NCI-H187 (cell line): Measurements from ENCODE around the gene PDCD1.

Source experiments
- DNase-seq, 2 experiments: peaks; one replicate each; lab custom pipeline; 2025; lab: John Stamatoyannopoulos, UW

PDCD1 gene

GRCh38 chr2:241865416-241865956 lies 6.8 kb upstream of the PDCD1 start:
- DNase-seq: no peak

- DNase-seq: no peak
Measured at GRCh38 chr2:241864850-241865213, 6.1 kb upstream of the PDCD1 start.

GRCh38 chr2:241864168-241864849 lies 5.6 kb upstream of the PDCD1 start:
- no peak for DNase-seq

- no peak for DNase-seq
Measured at GRCh38 chr2:241863536-241863954, 4.9 kb upstream of the PDCD1 start.

- DNase-seq: no peak
Measured at GRCh38 chr2:241862775-241863535, 4.3 kb upstream of the PDCD1 start.

DNA sequence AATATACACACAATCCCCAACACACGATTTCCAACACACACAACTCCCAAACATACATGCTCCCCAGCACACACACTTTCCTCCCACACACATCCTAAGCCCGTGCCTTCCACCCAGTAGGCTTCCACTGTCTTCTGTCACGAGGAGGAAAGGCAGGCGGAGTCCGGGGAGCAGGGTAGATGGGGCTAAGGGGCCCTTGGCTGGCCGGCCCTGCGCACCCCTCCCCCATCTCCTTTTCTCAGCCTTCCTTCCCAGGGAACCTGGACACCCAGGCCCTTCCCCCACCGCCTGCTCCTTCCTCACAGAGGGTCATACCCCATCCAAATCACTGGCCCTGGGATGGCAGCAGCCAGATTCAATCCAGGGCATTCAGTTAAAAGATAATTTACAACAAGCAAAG lies 3.4 kb upstream of the PDCD1 start:
- no peak for DNase-seq

DNA sequence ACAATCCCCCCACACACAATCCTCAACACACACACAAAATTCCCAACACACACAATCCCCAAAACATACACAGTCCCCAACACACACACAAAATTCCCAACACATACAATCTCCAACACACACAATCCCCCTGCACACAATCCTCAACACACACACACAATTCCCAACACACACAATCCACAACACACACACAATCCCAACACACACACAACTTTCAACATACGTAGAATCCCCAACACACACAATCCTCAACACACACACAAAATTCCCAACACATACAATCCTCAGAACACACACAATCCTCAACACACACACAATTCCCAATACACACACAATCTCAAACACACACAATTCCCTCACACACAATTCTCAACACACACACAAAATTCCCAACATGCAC lies 2.6 kb upstream of the PDCD1 start:
- no peak for DNase-seq

DNA sequence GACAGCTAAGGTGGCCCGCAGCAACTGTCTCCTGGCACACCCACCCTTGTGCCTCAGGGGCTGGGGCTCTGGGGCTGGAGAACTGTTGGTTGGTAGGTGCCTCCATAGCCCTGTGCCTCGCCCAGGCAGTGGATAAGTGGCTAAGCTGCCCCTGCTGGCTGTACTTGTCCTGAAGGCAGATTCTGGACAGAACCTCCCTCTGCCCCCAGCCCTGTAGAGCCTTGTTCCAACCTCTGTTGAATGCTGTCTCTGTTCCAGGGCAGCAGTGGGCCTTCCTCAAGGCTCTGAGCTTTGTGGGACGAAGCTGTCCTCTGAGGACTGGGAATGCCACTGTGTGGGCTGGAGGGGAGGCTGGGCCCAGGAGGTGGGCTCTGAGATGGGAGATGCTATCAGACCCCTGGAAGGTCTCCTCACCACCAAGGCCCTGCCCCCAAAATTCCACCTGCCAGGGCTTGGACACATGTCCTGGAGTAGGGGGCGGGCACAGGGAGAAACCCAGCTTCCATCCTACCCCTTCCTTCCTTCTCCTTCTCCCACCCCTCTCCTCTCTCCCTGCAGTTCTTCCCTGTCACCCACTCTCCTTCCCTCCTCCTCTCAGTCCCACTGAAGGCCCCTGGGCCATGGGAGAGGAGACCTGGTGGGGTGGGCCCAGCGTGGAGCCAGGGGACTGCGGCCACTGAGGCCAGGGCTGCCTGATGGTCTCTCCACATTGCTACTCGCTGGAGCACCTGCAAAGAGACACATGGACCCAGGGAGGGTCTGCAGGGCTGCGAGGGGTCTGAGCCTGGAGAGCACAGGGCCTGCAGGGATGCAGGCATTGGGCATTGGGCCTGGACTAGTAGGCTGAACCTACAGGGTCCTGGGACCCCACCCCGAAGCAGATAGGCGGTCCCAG lies 1.7 kb upstream of the PDCD1 start:
- no peak for DNase-seq

- DNase-seq: no peak
Measured at GRCh38 chr2:241859436-241860183, 916 bp upstream of the PDCD1 start.

DNA sequence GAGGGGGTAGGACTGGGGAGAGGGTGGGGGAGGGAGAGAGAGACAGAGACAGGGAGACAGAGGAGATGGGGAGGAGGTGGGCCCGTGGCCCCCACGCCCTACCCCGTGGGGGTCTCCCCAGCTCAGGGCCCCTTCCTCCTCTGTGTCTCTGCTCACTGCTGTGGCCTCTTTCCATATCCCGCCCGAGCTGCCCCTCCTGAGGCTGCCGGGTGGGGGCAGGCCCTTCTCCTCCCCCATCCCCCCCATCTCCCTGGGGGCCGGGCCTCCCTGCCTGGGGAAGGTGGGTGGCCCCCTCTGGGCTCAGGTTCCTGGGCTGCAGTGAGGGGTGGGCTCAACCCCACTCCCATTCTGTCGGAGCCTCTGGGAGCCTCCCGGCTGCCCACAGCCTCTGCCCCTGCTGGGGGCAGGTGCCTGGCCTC lies 332 bp upstream of the PDCD1 start:
- DNase-seq: no peak

DNA sequence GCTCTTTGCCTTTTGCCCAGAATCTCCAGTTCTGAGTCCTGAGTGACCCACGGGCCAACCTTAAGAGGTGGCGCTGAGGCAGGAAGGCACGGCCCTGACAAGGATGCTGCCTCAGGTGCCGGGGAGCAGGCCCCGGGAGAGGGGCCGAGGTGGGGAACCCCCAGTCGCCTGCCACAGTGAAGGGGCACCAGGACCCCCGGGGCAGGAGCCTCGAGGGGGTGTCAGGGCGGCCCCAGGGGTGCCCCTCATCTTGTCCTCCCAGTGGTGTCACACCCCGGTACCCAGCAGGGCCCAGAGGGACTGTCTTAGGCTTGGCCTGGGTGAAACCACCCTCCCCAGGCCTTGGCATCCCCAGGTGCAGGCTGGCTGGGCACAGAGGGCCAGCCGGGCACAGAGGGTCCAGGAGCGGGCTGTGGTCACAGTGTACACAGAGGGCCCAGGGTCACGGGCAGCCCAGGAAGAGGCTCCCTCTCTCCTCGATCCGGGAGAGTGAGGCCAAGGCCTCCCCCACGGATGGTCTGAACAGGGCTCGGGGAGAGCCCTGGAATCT lies 1.0 kb downstream of the PDCD1 start:
- no peak for DNase-seq

- no peak for DNase-seq
Measured at GRCh38 chr2:241857041-241857541, 1.6 kb downstream of the PDCD1 start.

DNA sequence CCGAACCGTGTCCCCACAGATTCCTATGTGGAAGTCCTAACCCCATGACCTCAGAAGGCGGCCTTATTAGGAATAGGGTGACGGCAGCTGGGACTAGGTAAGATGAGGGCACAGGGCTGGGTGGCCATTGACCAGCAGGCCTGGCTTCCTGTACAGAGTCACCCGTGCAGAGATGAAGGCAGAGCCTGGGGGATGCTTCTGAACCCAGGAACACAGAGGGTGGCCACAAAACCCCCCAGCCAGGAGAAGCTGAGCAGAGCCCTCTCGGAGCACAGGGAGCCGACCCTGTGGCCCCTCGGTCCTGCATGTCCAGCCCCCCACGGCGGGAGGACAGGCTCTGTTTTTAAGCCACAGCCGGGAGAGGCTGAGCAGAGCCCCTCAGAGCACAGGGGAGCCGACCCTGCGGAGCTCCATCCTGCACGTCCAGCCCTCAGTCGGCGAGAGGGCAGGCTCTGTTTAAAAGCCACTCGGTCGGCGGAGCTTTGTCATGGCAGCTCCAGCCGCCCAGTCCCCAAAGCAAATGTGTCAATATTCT lies 2.7 kb downstream of the PDCD1 start:
- DNase-seq: no peak

GRCh38 chr2:241855245-241855887 lies 3.3 kb downstream of the PDCD1 start:
- no peak for DNase-seq

DNA sequence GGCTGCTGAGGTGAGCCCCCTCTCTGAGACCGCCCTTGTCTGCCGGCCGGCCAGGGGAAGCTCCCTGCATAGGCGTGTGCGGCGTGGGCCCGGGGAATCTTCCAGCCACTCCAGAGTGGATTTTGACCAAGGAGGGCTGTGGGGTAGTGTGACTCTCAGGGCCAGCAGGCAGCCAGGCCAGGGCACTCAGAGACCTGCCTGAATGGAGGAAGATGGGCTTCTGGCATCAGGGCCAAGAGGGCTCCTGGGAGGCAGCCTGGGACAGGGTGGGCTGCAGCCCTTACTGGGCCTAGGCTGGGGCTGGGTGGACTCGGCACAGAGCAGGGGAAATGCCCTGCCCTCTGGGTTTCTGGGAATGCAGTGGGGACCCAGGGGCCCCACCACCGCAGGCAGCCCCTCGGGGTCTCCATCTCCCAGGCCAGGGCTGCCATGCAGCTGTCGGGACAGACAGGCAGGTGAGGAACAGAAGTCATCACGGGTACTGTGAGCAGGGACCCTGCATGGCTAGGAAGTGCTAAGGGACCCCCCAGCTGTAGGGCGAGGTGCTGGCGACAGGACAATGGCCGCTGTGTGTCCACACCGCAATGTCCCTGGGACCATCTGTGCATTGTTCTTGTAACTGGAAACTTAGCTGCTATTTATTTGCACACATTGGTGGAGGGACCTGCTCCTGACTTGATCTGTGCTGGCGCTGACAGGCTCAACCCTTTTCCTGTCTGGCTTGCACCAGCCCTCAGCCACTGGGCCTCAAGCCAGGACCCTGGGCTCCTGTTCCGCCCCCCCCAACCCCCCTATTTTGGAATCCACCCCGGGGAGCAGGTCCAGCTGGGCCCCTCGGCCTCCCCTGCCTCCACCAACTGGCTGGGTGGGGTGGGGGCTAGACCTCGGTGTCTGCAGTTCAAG lies 4.1 kb downstream of the PDCD1 start:
- DNase-seq: no peak

DNA sequence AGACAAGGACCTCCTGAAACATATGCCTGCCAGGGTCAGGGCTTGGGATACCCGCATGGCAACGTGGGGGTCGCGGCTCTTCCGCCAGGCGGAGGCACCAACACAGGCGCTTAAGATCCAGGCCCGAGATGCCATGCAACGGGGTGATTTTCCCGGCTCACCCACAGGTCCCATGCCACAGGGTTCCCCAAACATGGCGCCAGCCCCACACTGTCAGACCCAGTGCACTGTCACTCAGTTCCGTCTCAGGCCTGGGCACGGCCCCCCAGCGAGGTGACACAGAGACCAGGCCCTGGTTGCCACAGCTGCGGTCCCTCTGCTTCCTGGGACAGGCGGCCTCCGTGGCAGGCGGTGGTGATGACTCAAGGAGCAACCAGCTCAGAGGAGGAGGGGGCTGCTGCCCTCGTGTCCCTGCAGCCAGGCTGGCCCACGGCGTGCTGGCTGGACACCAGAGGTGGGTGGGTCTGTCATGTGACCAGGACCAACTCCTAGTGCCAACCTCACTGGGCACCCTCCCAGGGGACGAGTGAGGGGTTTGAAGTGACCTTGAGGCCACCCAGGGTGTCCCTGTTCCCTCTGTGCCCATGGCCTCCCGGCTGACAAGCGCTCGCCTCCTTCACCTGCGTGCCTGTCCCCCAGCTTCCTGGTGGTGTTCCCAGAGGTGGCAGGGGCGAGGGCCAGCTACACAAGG lies 4.9 kb downstream of the PDCD1 start:
- no peak for DNase-seq

DNA sequence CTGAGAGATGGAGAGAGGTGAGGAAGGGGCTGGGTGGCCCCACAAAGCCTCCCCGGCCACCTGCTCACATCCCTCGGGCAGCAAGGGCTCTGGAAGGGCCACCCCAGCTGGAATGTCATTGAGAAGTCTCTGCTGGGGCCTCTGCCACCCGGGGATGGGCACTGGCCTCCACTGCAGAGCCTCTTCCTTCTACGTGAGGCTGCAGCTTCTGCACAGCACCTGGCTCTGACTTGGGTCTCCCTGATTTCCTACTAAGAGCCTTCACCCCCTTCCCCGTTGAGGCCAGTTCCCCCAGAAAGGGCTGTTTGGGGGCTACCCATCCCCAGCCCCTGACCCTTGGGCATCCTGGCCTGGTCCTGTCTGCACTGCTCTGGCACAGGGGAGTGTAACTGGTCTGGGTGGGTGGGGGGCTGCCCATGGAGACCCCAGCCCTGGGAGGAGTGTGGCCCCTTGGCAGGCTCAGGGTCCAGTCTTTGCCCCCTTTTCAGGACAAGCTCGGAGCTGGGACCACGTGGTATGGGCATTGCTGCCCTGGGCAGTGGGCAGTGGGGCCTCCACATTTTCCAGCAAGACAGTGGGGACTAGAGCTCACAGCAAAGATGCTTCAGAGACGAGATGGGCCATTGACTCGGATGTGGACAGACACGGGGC lies 5.6 kb downstream of the PDCD1 start:
- DNase-seq: no peak
